Measurements from ENCODE around the gene CLSTN2. TPM values are rescaled to one million over a fixed set of nuclear protein-coding genes. Genes with fewer than 3 reads are reported as not detected.

The CLSTN2 gene
- total and polyA plus RNA-seq, 5 experiments from 2014 or later: not detected

GRCh38 chr3:140332131-140332530 lies 397.1 kb downstream of the CLSTN2 start:
- Mint-ChIP-seq H3K4me3 (no peak overlapping the region), H3K9me3 (peaks cover 0 to 2% (median 0%) of the 10 kb centered on the region in 9 donors), H3K36me3 (no peaks in the 10 kb centered on the region), H3K27me3 (peaks cover 0 to 21% (median 5%) of the 10 kb centered on the region in 5 donors), H3K4me1 (no peaks in the 10 kb centered on the region), H3K27ac (no peak overlapping the region)
- POLR2A ChIA-PET: no interaction called here
- DNase-seq: no peak
- ATAC-seq: no peak

GRCh38 chr3:140334132-140334929 lies 399.3 kb downstream of the CLSTN2 start:
- DNase-seq: no peak
- no peak for ATAC-seq
- no peak overlapping the region for H3K27ac Mint-ChIP-seq
- POLR2A ChIA-PET: no interaction called here
- H3K4me3 Mint-ChIP-seq: no peak overlapping the region
- no peaks in the 10 kb centered on the region for H3K4me1 Mint-ChIP-seq
- H3K9me3 Mint-ChIP-seq: peaks cover 0 to 2% (median 0%) of the 10 kb centered on the region in 9 donors
- no peaks in the 10 kb centered on the region for H3K36me3 Mint-ChIP-seq
- peaks cover 0 to 21% (median 4%) of the 10 kb centered on the region in 5 donors for H3K27me3 Mint-ChIP-seq

DNA sequence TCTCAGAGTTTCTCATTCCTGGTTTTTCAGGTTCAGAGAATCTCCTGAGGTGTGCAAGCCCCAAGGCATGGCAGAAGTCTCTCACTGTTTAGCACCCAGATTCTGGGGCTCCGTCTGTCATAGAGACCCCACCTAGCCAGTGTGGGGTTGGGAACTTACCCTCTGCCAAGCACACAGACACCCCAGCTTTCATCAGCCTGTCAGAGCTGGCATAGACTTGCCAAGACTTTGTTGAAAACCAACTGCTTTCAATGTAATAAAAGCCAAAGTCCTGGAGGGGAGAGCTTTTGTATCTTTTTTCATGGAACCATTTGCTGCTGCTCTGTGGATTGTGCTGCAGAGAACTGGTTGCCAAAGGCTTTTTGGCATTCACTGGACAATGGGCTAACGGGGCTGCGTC lies 401.5 kb downstream of the CLSTN2 start:
- no peaks in the 10 kb centered on the region for H3K36me3 Mint-ChIP-seq
- H3K4me3 Mint-ChIP-seq: no peak overlapping the region
- DNase-seq: no peak
- peaks cover 0 to 19% (median 4%) of the 10 kb centered on the region in 5 donors for H3K27me3 Mint-ChIP-seq
- POLR2A ChIA-PET: no interaction called here
- peaks cover 0 to 2% (median 0%) of the 10 kb centered on the region in 9 donors for H3K9me3 Mint-ChIP-seq
- no peaks in the 10 kb centered on the region for H3K4me1 Mint-ChIP-seq
- H3K27ac Mint-ChIP-seq: no peak overlapping the region
- ATAC-seq: no peak

GRCh38 chr3:140338916-140339315 lies 403.9 kb downstream of the CLSTN2 start:
- H3K9me3 Mint-ChIP-seq: peaks cover 0 to 2% (median 0%) of the 10 kb centered on the region in 9 donors
- no peaks in the 10 kb centered on the region for H3K36me3 Mint-ChIP-seq
- no peak for ATAC-seq

GRCh38 chr3:140341203-140341602 lies 406.2 kb downstream of the CLSTN2 start:
- ATAC-seq (no peak), DNase-seq (no peak)
- Mint-ChIP-seq H3K36me3 (no peaks in the 10 kb centered on the region), H3K4me1 (no peaks in the 10 kb centered on the region), H3K27me3 (peaks cover 0 to 7% (median 1%) of the 10 kb centered on the region in 5 donors), H3K9me3 (peaks cover 0 to 13% (median 0%) of the 10 kb centered on the region in 9 donors), H3K4me3 (no peak overlapping the region), H3K27ac (no peak overlapping the region)
- POLR2A ChIA-PET: no interaction called here

More at GRCh38 chr3:140338916-140339315, 403.9 kb downstream of the CLSTN2 start:
- Mint-ChIP-seq H3K27me3 (peaks cover 0 to 9% (median 4%) of the 10 kb centered on the region in 5 donors), H3K4me1 (no peaks in the 10 kb centered on the region), H3K27ac (no peak overlapping the region), H3K4me3 (no peak overlapping the region)
- DNase-seq: no peak
- POLR2A ChIA-PET: no interaction called here

GRCh38 chr3:140341817-140342403 lies 406.9 kb downstream of the CLSTN2 start:
- no peaks in the 10 kb centered on the region for H3K36me3 Mint-ChIP-seq
- no peak overlapping the region for H3K27ac Mint-ChIP-seq
- no peaks in the 10 kb centered on the region for H3K4me1 Mint-ChIP-seq
- POLR2A ChIA-PET: no interaction called here
- peaks cover 0 to 13% (median 0%) of the 10 kb centered on the region in 9 donors for H3K9me3 Mint-ChIP-seq
- ATAC-seq: no peak
- H3K4me3 Mint-ChIP-seq: no peak overlapping the region
- H3K27me3 Mint-ChIP-seq: peaks cover 0 to 7% (median 1%) of the 10 kb centered on the region in 5 donors
- no peak for DNase-seq

- ATAC-seq: no peak
These were observed 407.7 kb downstream of the CLSTN2 start for GRCh38 chr3:140342668-140343067.

GRCh38 chr3:140343211-140344081 lies 408.5 kb downstream of the CLSTN2 start:
- no peak for DNase-seq
- H3K36me3 Mint-ChIP-seq: no peaks in the 10 kb centered on the region
- H3K27me3 Mint-ChIP-seq: peaks cover 2 to 13% (median 5%) of the 10 kb centered on the region in 5 donors
- H3K27ac Mint-ChIP-seq: no peak overlapping the region
- POLR2A ChIA-PET: no interaction called here
- H3K4me1 Mint-ChIP-seq: no peaks in the 10 kb centered on the region
- no peak overlapping the region for H3K4me3 Mint-ChIP-seq
- no peak for ATAC-seq
- H3K9me3 Mint-ChIP-seq: peaks cover 0 to 13% (median 0%) of the 10 kb centered on the region in 9 donors

More at GRCh38 chr3:140342668-140343067, 407.7 kb downstream of the CLSTN2 start:
- no peaks in the 10 kb centered on the region for H3K4me1 Mint-ChIP-seq
- no peaks in the 10 kb centered on the region for H3K36me3 Mint-ChIP-seq
- no peak overlapping the region for H3K4me3 Mint-ChIP-seq
- H3K27ac Mint-ChIP-seq: no peak overlapping the region
- peaks cover 0 to 13% (median 0%) of the 10 kb centered on the region in 9 donors for H3K9me3 Mint-ChIP-seq
- no peak for DNase-seq
- POLR2A ChIA-PET: no interaction called here
- H3K27me3 Mint-ChIP-seq: peaks cover 0 to 13% (median 4%) of the 10 kb centered on the region in 5 donors

DNA sequence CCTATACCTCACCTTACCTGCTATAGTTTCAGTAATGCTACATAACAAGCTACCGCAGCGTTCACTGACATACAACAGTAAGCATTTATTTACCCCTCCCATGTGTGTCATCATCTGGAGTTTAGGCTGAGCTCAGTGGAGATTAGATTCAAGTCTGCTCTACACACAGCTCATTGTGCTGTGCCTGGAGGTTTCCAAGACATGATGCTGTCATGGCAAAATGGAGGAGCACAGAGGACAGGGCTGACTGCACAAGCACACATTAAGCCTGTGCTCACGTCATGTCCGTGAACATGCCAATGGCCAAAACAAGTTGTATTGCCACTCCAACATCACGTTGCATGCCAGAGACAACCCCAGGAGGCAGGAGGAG lies 409.1 kb downstream of the CLSTN2 start:
- peaks cover 3 to 10% (median 8%) of the 10 kb centered on the region in 5 donors for H3K27me3 Mint-ChIP-seq
- no peak overlapping the region for H3K27ac Mint-ChIP-seq
- no peak for DNase-seq
- no peak for ATAC-seq
- POLR2A ChIA-PET: no interaction called here
- no peaks in the 10 kb centered on the region for H3K4me1 Mint-ChIP-seq
- H3K4me3 Mint-ChIP-seq: no peak overlapping the region
- peaks cover 0 to 13% (median 0%) of the 10 kb centered on the region in 9 donors for H3K9me3 Mint-ChIP-seq
- peaks cover 0 to 4% (median 0%) of the 10 kb centered on the region in 3 donors for H3K36me3 Mint-ChIP-seq

DNA sequence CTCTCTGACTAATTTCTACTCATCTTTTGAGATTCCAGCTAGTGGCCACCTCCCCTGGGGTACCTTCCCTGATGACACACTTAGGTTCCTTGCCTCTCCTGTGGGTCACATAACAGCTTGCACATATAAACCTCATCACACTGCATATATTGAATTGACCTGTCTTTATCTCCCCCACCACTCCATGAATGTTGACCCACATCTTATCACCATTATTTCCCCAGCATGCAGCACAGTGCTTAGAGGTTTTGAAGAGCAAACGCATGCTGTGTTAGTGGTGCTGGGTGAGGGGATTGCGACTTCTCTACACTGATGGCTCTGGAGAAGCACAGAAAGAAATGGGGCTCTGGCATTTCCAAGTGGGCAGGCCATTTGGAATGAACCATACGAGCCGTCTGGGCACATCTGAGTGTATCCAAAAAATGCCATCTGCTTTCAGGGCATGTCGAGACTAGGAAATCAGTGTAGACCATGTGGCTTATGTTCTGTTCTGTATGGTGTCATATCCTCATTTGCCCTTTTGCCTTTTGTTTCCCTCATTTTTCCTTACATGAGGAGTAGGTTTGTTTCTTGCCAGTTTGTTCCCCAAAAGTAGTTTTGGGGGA lies 409.7 kb downstream of the CLSTN2 start:
- Mint-ChIP-seq H3K27ac (no peak overlapping the region), H3K4me1 (no peaks in the 10 kb centered on the region), H3K36me3 (peaks cover 0 to 7% (median 0%) of the 10 kb centered on the region in 3 donors), H3K9me3 (peaks cover 0 to 13% (median 0%) of the 10 kb centered on the region in 9 donors), H3K4me3 (no peak overlapping the region), H3K27me3 (peaks cover 5 to 15% (median 8%) of the 10 kb centered on the region in 5 donors)
- DNase-seq (no peak), ATAC-seq (no peak)
- POLR2A ChIA-PET: no interaction called here

DNA sequence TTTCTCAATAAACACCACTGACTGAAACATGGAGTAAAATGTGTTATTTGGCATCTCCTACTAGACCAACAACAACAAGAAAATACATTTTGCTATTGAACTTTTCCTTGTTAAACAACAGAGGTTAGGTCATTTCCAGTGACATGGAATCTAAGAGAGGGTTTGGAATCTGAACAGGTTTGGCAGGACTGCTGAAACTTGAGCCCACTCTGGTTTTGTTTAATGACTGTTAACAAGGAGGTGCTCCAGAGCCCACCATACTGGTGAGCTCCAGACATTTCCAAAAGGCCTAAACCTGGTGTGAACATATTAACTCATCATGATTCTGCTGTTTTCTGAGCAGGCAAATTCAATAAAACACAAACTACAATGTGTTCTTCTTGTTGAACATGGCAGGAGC lies 412.2 kb downstream of the CLSTN2 start:
- H3K4me3 Mint-ChIP-seq: no peak overlapping the region

DNA sequence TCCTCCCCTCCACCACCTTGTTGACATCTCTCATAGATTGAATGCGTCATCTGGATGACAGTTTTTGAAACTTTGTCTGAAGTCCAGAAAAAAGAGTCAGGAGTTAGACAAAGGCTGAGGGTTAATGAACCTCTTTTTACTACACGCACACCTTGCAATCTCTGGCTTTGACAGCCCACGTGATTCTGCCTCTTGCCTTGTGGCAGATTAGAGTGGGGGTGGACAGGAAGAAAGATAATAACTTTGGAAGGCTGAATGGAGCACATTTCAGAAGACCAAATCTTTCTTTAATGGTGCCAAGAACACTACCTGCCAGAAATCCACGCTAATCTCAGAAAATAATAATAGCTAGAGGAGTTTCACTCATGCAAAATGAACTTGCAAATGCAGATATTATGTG lies 415.0 kb downstream of the CLSTN2 start:
- Mint-ChIP-seq H3K4me1 (no peaks in the 10 kb centered on the region), H3K9me3 (peaks cover 0 to 9% (median 0%) of the 10 kb centered on the region in 9 donors), H3K36me3 (peaks cover 0 to 7% (median 0%) of the 10 kb centered on the region in 3 donors), H3K4me3 (no peak overlapping the region), H3K27me3 (peaks cover 5 to 28% (median 8%) of the 10 kb centered on the region in 5 donors), H3K27ac (no peak overlapping the region)
- DNase-seq: no peak
- POLR2A ChIA-PET: no interaction called here
- no peak for ATAC-seq

More for the DNA sequence above, 412.2 kb downstream of the CLSTN2 start:
- DNase-seq (no peak), ATAC-seq (no peak)
- Mint-ChIP-seq H3K27ac (no peak overlapping the region), H3K9me3 (peaks cover 0 to 13% (median 0%) of the 10 kb centered on the region in 9 donors), H3K4me1 (no peaks in the 10 kb centered on the region), H3K27me3 (peaks cover 5 to 20% (median 10%) of the 10 kb centered on the region in 5 donors), H3K36me3 (peaks cover 0 to 7% (median 0%) of the 10 kb centered on the region in 3 donors)
- POLR2A ChIA-PET: no interaction called here
